AG20443 (cell line): ENCODE data around the gene FAM118B.
"Not testable (repeated sequence)": the region's sequence is repeated elsewhere in the genome, so short reads cannot be mapped to it uniquely, and the experiment has no call there.

ENCODE experiments used
- DNase-seq: peaks from one replicate; pipeline ENCODE4 v3.0.0; 2012; ENCODE audit warnings: low spot score, mixed read lengths

The FAM118B gene

DNA sequence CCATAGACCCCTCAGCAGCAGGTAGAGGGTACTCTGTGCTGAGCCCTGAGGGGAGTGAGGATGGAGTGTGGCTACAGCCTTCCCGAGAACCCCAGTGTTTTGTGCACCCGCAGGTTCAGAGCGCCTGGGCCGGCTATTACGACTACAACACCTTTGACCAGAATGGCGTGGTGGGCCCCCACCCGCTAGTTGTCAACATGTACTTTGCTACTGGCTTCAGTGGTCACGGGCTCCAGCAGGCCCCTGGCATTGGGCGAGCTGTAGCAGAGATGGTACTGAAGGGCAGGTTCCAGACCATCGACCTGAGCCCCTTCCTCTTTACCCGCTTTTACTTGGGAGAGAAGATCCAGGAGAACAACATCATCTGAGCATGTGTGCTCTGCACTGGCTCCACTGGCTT lies 65.7 kb downstream of the FAM118B start:
- no peak for DNase-seq

DNA sequence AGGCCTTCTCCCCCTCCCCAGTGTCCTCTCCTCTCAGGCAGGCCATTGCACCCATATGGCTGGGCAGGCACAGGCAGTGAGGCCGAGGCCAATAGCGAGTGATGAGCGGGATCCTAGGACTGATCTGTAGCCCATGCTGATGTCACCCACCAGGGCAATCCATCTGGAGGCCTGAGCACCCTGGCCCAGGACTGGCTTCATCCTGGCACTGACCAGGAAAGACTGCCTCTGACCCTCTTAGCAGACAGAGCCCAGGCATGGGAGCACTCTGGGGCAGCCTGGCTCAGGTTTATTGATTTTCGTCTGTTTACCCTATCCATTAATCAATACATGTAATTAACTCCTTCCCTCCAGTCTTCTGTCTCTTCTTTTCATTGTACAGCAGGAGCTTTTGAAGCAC lies 66.2 kb downstream of the FAM118B start:
- no peak for DNase-seq

DNA sequence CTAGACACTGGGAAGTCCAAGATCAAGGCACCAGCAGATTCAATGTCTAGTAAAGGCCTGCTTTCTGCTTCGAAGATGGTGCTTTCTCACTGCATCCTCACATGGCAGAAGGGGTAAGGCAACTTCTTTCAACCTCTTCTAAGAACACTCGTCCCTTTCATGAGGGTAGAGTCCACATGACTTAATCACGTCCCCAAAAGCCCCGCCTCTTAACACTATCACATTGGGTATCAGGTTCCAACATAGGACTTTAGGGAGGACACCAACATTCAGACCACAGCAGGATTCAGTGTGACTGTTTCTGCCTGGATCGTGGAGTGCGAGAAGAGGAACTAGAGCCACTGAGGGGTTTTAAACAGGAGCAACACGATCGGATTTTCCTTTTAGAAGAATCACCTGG lies 67.6 kb downstream of the FAM118B start:
- no peak for DNase-seq

DNA sequence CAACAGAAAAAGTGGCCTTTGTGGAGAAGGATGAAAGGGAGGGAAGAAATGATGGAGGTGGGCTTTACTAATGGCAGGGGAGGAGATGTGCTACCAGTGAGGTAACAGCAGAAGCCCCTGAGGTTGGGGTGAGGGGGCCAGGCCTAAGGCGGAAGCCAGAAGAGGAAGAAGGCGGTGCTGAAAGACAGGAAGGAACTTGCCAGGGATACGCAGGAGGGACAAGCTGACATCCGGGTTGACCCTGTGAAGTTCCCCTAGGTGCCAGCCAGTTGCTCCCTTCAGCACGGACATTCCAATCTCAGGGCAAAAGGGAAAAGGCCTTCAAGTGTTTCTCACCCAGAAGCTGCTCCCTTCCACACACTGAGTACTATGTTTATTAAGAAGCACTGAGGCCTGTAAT lies 69.0 kb downstream of the FAM118B start:
- no peak for DNase-seq

DNA sequence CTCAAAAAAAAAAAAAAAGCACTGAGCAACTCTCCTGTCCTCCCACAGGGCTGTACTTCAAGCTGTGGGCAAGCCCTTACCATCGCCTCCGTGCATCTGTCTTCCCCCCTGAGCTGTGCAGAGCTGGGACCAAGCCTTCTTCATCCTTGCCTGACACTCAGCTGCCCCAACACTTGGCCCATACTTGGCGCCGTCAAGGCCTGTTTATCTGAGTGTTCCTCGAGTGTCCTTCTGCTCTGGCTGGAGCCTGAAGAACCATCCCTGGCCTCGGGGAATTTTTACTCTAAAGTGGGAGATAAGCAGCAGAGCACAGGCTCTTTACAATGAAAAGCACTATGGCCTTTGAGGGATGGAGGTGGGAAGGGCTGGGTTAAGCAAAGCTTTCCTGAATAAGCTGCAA lies 69.7 kb downstream of the FAM118B start:
- no peak for DNase-seq

DNA sequence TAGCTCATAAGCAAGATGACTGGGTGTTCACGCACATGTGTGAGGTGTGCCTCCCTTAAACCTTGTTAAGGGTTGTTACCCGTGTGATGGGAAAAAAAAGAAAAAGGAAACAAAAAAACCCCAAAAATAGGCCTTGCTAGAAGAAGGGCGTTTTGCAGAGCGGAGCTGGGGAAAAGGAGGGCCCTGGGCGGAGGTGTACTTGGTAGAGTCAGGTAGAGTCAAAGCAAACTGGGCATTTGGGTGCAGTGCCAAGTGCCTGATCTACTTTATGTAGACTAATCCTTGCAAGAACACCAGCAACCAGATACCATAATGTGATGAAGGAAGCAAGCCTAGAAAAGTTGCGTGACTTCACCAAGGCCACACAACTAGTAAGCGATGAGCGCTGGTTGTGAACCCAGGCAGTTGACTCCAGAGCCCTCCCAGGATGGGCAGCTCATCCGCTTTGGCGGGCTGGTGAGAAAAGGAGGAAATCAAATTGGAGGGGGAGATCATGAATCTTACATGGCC lies 70.1 kb downstream of the FAM118B start:
- no peak for DNase-seq

DNA sequence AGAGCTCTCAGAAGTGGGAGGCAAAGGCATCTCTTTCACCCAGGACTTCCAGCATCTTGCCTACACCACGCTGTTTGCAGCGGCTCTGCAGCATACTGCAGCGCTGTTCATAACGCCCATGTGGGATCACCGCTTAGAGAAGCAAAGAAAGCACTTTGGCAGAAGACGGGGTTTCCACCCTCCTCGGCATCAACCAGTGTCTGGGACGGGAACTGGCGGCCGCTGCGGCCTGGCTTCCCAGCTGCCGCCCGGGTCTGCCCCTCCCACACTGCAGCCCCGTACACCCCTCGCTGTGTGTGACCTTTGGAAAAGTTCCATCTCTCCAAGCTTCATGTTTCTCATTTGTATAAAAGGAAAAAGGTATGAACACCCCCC lies 70.8 kb downstream of the FAM118B start:
- peak; percentile 64 for DNase-seq

DNA sequence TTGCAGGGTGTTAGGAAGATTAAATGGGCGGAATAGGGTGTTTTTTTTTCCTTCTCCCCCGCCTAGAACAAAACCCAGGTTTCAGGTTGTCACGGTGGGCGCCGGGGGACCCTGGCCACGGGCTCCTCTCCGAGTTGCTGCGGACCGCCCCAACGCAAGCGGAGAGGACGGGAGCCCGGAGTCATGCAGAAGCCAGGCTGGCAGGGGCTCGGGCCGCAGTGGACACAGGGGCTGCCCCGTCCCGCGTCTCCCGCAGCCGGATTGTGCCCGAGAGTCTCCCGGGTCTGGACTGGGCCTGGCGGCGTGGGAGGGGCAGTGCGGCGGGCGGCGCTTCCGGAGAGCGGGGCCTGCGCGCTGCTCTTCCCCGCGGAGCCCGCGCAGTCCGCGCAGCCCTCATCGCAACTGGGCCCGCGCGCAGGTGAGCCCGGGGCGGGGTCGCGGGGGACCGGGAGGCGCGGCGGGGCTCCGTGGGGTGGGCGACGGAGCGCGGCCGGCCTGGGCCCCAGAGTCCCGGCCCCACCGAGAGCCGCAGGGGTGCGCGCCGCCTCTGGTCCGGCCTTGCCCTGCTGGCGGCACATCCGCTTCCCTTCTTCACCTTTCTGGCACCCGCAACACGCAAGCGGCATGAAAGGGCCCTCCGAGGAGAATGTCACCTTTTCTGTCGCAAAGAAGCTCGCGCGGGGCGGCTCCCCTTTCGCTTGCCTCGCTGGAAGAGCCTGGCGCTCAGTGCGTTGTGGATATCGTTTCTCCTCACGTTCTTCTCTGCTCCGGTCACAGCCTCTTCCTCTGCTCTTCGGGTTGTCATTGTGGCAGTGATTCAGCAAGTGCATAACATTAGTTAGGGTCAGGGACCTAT lies 71.4 kb downstream of the FAM118B start, which contains the start of gene TIRAP:
TIRAP (plus strand) TSS at position 358 of the 856 bp plus-strand sequence. CDS start 7,802 bp downstream, outside the sequence.
- DNase-seq = peak; percentile 85

DNA sequence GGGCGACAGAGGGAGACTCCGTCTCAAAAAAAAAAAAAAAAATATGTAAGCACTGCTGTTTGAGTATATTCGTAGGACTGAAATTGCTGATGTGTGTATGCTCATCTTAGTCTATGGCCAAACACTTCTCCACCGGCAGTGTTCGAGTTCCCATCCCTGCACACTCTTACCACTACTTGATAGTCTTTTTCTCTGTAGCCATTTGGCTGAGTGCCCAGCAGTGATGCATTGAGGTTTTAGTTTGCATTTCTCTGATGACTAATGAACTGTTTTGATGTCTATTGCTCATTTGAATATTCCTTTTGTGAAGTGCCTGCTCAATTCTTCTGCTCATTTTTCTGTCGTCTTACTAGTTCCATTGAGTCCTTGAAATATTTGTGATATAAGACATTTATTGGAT lies 73.2 kb downstream of the FAM118B start:
- DNase-seq = peak; percentile 74

DNA sequence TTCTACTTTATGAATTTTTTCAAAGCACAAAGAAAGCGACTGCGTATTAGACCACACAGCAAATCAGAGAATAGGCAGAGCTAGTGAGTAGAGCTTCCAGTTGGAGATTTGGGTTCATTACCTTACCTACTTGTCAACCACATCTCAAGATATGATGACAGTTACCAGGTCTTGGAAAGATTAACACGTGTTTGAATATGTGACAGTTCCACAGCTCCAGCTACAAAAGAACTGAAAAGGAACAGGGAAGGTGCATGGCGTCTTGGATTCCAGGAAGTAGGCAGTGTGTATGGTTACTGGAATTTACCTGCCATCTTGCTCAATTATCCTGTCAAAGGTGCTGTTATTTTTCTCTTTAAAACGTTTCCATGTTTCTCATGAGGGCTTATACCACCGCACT lies 76.7 kb downstream of the FAM118B start:
- no peak for DNase-seq

DNA sequence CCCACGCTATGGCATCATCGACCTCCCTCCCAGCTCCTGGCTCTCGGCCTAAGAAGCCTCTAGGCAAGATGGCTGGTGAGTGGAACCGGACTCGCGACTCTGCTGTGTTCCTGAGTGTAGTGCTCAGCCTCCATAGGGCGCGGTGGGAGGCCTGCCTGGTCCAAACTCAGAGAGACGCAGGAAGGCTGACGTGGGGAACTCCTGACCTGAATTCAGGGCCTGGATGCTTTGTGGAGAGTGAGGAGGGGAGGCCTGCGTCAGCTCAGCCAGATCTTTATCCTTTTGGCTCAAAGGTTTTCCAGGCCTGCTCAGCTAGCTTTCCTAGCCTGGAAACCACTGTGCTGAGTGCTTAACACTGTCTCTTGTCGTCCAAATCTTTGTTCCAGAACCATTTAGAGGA lies 79.3 kb downstream of the FAM118B start:
- DNase-seq = no peak

DNA sequence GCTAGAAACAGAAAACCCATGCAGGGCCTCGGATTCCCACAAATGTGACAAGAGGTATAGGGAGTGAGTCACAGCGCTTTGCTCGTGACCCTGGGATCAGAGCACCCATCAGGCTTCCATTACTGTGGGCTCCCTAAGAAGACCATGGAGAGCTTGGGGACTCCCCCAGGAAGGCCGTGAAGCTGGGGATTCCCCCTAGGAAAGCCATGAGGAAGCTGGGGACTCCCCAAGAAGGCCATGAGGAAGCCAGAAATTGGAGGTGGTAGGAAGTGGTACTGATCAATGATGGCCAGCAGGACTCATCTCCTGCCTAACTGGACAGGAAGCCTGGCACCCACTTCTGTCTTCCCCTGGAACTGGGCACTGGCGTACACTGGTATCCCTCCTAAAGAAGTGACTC lies 82.1 kb downstream of the FAM118B start:
- DNase-seq = no peak

DNA sequence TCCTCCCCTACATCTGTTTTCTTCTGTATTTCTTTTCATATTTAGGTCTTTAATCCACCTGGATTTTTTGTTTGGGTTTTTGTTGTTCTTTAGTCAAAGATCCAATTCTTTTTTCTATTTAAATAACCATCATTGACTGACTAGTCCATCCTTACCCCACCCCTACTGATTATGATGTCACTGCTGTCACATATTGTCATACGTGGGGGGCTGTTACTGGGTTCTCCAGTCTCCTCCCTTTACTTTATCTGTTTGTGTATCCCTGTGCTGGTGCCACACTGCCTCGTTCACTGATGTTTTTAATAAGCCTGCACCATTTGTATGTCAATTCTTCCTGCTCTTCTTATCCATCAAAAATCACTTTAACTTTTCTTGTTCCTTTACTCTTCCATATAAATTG lies 85.4 kb downstream of the FAM118B start:
- DNase-seq = no peak

DNA sequence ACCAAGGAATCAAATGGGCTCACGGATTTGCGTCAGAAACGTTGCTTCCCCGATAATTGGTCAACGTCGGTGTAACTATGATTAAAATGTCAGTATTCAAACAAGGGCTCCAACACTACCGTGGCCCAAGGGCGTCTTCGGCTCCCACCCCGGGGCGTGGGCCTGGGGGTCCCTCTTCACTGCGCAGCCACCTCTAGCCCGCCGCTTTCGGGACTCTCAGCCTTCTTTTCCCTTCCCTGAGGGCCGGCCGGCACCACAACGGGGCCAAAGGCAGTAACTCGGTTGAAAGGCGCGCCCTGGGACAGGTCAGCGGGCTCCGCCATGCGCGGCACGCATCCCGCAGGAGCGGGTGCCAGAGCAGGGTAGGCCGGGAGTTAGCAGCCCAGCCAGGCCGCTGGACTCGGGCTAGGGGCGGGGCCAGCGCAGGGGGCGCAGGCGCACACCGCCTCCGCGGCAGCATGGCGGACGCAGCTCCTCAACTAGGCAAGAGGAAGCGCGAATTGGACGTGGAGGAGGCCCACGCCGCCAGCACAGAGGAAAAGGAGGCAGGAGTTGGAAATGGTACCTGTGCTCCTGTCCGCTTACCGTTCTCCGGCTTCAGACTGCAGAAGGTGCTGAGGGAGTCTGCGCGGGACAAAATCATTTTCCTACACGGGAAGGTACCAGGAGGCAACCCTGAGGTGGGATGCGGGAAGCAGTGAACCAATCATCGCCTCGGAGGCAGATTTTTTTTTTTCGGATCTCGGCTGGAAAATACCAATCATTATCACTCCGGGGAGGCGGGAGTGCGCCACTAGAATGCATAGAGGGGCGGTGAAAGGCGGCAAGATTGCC lies 92.3 kb downstream of the FAM118B start, which contains the start of gene DCPS:
DCPS (plus strand) TSS at position 438 of the 834 bp plus-strand sequence; CDS start at position 459, 21 bp downstream.
- DNase-seq = peak; percentile 100

DNA sequence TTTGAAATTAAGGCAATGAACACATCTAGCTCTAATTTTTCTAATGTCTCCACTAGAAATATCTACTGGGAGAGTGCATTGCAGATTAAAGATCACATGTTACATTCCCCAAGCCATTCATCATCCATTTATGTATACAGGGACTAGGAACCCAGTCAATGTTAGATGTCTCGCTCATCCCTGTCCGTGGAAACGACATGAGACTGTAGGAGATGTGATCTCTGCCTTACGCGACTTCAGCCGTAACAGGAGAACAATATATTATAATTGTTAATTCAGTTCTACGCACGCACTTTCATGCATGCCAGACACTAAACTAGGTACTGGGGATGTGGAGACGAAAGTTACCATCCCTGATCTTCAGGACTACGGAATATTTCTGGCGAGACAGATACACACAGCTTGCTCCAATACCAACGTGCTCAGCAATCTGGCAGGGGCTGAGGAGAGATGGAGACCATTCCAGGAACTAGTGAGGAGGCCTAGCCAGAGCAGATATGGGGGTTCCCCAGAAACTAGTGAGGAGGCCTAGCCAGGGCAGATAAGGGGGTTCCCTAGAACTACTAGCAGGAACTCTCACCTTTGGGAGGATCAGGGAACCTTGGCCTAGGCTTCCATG lies 93.0 kb downstream of the FAM118B start:
- DNase-seq = no peak

DNA sequence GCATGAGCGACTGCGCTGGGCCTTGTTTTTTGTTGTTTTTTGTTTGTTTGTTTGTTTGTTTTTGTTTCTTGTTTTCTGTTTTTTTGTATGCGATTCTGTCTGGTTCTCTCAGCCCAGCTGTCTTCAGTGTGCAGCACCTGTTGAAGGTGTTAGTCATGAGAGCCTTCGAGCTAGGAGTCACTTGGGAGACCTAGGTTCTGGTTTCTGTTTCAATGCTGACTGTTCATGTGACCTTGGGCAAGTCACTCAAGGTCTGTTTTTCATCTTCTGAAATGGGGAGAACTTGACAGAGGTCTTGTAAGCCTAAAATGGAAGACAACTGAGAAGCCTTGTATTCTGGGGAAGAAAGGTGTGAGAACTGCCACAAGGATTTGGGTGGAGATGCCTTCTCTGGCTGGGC lies 94.1 kb downstream of the FAM118B start:
- no peak for DNase-seq

DNA sequence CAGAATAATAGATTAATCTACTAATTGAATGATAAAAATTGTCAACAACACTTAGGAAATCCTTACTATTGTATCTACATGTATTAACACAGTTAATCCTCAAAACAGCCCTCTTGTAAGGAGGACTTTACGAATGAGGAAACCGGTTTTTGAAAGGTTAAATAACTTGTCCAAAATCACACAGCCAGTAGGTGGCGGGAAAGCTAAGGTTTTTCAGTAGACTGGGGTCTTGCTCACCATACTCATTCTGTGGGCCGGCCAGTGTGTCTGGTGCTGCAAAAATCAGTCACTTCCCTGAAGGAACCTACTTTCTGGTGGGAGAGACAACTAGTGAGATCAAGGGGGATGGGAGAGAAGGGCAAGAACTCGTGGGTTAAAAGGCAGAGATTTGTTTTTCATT lies 96.1 kb downstream of the FAM118B start:
- no peak for DNase-seq

DNA sequence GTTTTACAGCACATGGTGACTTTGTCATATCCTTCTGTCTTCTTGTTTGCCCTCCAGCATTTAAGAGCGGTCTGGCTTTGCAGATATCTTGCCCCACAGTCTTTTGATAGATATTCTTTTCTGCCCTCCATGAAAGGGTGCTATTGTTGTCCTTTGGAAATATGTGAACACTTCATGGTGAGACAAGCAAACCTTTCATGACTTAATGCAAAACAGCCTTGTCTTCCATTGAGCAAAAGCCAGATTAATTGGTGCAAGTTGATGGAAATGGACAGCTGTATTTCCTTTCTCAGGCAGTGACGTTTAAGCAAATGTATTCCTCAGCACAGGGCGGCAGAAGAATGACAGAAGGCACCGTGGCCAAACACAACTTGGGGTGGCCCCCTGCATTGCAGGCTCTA lies 96.7 kb downstream of the FAM118B start:
- DNase-seq = no peak

DNA sequence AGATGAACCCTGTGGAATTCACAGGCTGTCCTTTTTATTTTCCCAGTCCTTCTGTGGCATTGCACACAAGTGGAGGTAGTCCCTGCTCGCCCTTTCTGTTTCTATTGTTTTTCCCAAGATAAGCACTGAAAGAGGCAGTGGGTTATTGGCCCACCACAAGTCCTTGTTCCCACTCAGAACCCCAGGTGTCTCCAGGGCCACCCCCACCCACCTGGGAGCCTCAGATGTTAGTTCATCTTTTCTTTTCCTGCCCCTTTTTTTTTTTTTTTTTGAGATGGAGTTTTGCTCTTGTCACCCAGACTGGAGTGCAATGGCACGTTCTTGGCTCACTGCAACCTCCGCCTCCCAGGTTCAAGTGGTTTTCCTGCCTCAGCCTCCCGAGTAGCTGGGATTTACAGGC lies 97.2 kb downstream of the FAM118B start:
- DNase-seq = not testable (repeated sequence)

DNA sequence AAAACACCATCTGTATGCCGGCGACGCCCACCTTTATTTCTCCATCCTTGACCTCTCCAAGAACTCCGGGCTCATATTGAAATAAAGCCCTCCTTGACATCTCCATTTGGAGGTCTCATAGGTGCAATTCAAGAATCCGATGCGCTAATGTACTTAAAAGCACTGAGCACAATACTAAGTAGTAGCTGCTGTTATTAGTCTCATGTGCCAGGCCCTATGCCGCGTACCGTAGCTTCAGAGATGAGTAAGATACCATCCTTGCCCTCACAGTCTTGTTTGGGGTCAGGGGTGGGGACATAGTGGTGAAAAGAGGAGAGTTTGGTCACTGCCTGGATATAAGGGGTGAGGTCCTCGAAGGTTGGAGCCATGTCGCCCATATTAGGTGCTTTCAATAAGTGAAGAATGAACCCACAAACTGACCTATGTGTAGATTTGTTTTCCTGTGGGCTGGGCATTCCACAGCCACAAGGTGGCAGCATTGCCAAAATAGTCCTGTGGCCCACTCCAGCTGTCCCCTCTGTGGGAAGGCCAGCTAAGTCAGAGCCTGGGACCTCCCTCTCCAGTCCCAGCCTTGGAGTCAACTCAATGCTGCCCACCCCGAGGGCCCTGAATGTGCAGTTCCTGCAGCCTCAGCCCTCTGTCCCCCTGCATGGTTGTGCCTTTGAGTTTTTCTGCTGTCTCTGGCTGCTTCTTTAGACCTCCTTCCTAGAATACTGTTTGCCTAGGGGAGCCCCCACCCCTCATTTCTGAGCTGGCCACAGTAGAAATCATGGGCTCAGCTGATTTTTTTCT lies 98.8 kb downstream of the FAM118B start:
- DNase-seq = peak; percentile 81

DNA sequence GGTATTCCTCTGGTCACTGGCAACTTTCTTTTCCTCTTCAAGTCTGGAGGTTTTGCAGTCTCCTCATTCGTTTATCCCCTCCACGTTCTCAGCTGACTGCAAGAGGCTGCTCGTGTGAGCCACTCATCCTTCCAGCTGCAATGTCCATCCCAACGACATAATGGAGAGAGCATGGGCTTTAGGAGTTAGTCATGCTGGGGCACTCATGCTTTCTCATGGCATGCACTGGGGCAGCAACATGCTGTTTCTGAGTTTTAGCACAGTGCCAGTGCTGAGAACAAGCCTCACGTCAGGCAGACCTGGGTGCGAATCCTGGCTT lies 99.4 kb downstream of the FAM118B start:
- no peak for DNase-seq
